Measurements from ENCODE around the gene LYRM4.

DNA sequence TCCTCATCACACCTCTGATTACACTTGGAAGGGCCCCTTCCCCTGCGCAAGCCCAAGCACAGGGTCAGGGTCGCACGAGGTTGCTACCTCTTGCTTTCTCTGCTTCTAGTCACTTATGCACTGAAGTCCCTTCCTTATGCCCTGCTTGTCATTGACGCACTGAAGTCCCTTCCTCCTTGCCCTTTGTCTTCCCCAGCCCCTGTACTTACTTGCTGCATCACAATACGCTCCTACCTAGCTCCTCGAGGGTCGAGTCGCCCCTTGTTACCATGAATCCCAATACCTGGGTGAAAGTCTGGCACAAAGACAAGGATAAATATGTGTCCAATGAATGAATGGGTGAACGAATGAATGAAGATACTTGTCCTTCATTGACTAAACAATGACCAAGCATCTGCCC is 75.9 kb downstream of the LYRM4 start:
- TF ChIP-seq ZBTB7A (tag by site-specific recombination; IDR thresholded peaks at IDR 0.05; ENCODE audit: low read depth) (no peak), ZEB2 (tag by site-specific recombination; IDR thresholded peaks at IDR 0.05) (no peak), KLF1 (tag by site-specific recombination; IDR thresholded peaks at IDR 0.05) (no peak), SCRT1 (tag by site-specific recombination; IDR thresholded peaks at IDR 0.05; ENCODE audit: borderline replicate concordance) (no peak), ZBTB17 (tag by site-specific recombination; IDR thresholded peaks at IDR 0.05) (no peak)
- TF ChIP-seq, protein P1, sequence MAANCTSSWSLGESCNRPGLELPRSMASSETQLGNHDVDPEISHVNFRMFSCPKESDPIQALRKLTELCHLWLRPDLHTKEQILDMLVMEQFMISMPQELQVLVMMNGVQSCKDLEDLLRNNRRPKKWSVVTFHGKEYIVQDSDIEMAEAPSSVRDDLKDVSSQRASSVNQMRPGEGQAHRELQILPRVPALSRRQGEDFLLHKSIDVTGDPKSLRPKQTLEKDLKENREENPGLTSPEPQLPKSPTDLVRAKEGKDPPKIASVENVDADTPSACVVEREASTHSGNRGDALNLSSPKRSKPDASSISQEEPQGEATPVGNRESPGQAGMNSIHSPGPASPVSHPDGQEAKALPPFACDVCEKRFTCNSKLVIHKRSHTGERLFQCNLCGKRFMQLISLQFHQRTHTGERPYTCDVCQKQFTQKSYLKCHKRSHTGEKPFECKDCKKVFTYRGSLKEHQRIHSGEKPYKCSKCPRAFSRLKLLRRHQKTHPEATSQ (tag by site-specific recombination; IDR thresholded peaks at IDR 0.05) = no peak
- TF ChIP-seq, protein P2, sequence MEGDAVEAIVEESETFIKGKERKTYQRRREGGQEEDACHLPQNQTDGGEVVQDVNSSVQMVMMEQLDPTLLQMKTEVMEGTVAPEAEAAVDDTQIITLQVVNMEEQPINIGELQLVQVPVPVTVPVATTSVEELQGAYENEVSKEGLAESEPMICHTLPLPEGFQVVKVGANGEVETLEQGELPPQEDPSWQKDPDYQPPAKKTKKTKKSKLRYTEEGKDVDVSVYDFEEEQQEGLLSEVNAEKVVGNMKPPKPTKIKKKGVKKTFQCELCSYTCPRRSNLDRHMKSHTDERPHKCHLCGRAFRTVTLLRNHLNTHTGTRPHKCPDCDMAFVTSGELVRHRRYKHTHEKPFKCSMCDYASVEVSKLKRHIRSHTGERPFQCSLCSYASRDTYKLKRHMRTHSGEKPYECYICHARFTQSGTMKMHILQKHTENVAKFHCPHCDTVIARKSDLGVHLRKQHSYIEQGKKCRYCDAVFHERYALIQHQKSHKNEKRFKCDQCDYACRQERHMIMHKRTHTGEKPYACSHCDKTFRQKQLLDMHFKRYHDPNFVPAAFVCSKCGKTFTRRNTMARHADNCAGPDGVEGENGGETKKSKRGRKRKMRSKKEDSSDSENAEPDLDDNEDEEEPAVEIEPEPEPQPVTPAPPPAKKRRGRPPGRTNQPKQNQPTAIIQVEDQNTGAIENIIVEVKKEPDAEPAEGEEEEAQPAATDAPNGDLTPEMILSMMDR (tag by site-specific recombination; IDR thresholded peaks at IDR 0.05) = no peak

All from HEK293 (cell line).